Astrocyte (in vitro differentiated cells and primary cell): ENCODE data around the gene CREB3L4. TPM values are rescaled to one million over a fixed set of nuclear protein-coding genes. Genes with fewer than 3 reads are reported as not detected.

Experiments
- DNase-seq: peaks from one replicate; pipeline ENCODE4 v3.0.0-alpha.2; 2010; ENCODE audit warnings: low read depth
- FAIRE-seq: peaks from 2 replicates; lab custom pipeline; 2011; peaks lifted over from hg19 to GRCh38; lab: Jason Lieb, UNC
- H2AFZ ChIP-seq: 2 replicates; pipeline ENCODE4 v1.6.0; 2012; ENCODE audit warnings: low read depth, low read length, inconsistent platforms
- H3K27ac ChIP-seq: 2 replicates; pipeline ENCODE4 v1.5.1; 2011; ENCODE audit warnings: low read depth, low read length, inconsistent platforms
- H3K27me3 ChIP-seq: 2 replicates; pipeline ENCODE4 v1.6.0; 2011; ENCODE audit warnings: low read length, inconsistent platforms; ENCODE audit not compliant: insufficient read depth
- H3K36me3 ChIP-seq: 2 replicates; pipeline ENCODE4 v1.5.1; 2011; ENCODE audit warnings: low read length, inconsistent platforms; ENCODE audit not compliant: insufficient read depth
- H3K4me1 ChIP-seq: 2 replicates; pipeline ENCODE4 v1.5.1; 2011; ENCODE audit warnings: low read length, inconsistent platforms; ENCODE audit not compliant: insufficient read depth
- H3K4me2 ChIP-seq: 2 replicates; pipeline ENCODE4 v1.6.0; 2012; ENCODE audit warnings: low read length, inconsistent platforms
- H3K4me3 ChIP-seq: 2 replicates; pipeline ENCODE4 v1.5.1; 2011; ENCODE audit warnings: low read depth, mild to moderate bottlenecking, low read length, inconsistent platforms; ENCODE audit not compliant: insufficient read depth
- H3K79me2 ChIP-seq: 2 replicates; pipeline ENCODE4 v1.6.0; 2012; ENCODE audit warnings: mild to moderate bottlenecking, low read length, inconsistent platforms; ENCODE audit not compliant: insufficient read depth
- H3K9ac ChIP-seq: 2 replicates; pipeline ENCODE4 v1.6.0; 2012; ENCODE audit warnings: mild to moderate bottlenecking, low read length, inconsistent platforms
- H3K9me3 ChIP-seq: 2 replicates; pipeline ENCODE4 v1.5.1; 2012; ENCODE audit warnings: low read depth, mild to moderate bottlenecking, low read length, inconsistent platforms; ENCODE audit not compliant: insufficient read depth
- H4K20me1 ChIP-seq: 2 replicates; pipeline ENCODE4 v1.6.0; 2012; ENCODE audit warnings: low read length, inconsistent platforms; ENCODE audit not compliant: insufficient read depth
- H3K27ac Mint-ChIP-seq: one replicate; pipeline ENCODE4 v1.8.0; 2021; ENCODE audit warnings: mild to moderate bottlenecking, mixed read lengths; ENCODE audit not compliant: unreplicated experiment
- H3K27me3 Mint-ChIP-seq: one replicate; pipeline ENCODE4 v1.8.0; 2021; ENCODE audit warnings: low read depth, mixed read lengths; ENCODE audit not compliant: unreplicated experiment
- H3K36me3 Mint-ChIP-seq: one replicate; pipeline ENCODE4 v1.8.0; 2021; ENCODE audit warnings: low read depth, mixed read lengths; ENCODE audit not compliant: unreplicated experiment
- H3K4me1 Mint-ChIP-seq: one replicate; pipeline ENCODE4 v1.8.0; 2021; ENCODE audit warnings: low read depth, mixed read lengths; ENCODE audit not compliant: unreplicated experiment
- H3K4me3 Mint-ChIP-seq: one replicate; pipeline ENCODE4 v1.8.0; 2021; ENCODE audit warnings: mild to moderate bottlenecking, moderate library complexity, mixed read lengths; ENCODE audit not compliant: unreplicated experiment
- H3K9me3 Mint-ChIP-seq: one replicate; pipeline ENCODE4 v1.8.0; 2021; ENCODE audit warnings: mild to moderate bottlenecking, mixed read lengths; ENCODE audit not compliant: unreplicated experiment
- CTCF ChIP-seq: IDR thresholded peaks from 2 replicates; pipeline ENCODE4 v1.5.1; 2011; ENCODE audit warnings: low read depth, mild to moderate bottlenecking, inconsistent platforms, low read length, moderate library complexity; ENCODE audit not compliant: insufficient read depth
- EZH2 ChIP-seq: IDR thresholded peaks from 2 replicates; pipeline ENCODE4 v1.6.1; 2012; ENCODE audit warnings: mild to moderate bottlenecking, low read length, inconsistent platforms; ENCODE audit not compliant: insufficient read depth
- total RNA-seq: library from RNA; stranded (reverse); gene quantifications from 2 replicates; pipeline ENCODE4 v1.2.1, GENCODE V29; 2021

Gene CREB3L4
- total RNA-seq, 1 donor from 2014 or later = 5.3 TPM

GRCh38 chr1:153922076-153922971, 45.4 kb upstream of the CREB3L4 start:
- H4K20me1 ChIP-seq = peaks cover 47% of the 10 kb centered on the region
- peak overlapping the region; percentile 71 for H3K27ac ChIP-seq
- Mint-ChIP-seq H3K27ac (peak overlapping the region; percentile 80), H3K9me3 (no peaks in the 10 kb centered on the region), H3K4me3 (peak overlapping the region; percentile 95), H3K4me1 (peaks cover 28% of the 10 kb centered on the region), H3K36me3 (no peaks in the 10 kb centered on the region), H3K27me3 (no peaks in the 10 kb centered on the region)
- H3K79me2 ChIP-seq = peaks cover 48% of the 10 kb centered on the region
- H3K36me3 ChIP-seq = no peaks in the 10 kb centered on the region
- peak overlapping the region; percentile 89 for H3K4me2 ChIP-seq
- H3K4me1 ChIP-seq = peaks cover 31% of the 10 kb centered on the region
- peak overlapping the region; percentile 80 for H3K9ac ChIP-seq
- DNase-seq (no peak), FAIRE-seq (no peak)
- no peaks in the 10 kb centered on the region for H3K9me3 ChIP-seq
- TF ChIP-seq CTCF (no peak), EZH2 (no peak)
- peak overlapping the region; percentile 58 for H2AFZ ChIP-seq
- H3K4me3 ChIP-seq = peak overlapping the region; percentile 71
- H3K27me3 ChIP-seq = no peaks in the 10 kb centered on the region

GRCh38 chr1:153922972-153923925, 44.5 kb upstream of the CREB3L4 start, which contains the start of gene GATAD2B:
Gene GATAD2B, minus strand, starts transcription at chr1:153922972. Its CDS starts 94,625 bp downstream, at chr1:153828347.
- peak; percentile 100 for DNase-seq
- Mint-ChIP-seq H3K4me3 (peak within 1 kb of the TSS; percentile 95), H3K4me1 (peaks cover 27% of the 10 kb centered on the region), H3K27ac (peak within 1 kb of the TSS; percentile 98), H3K36me3 (no peaks in the 10 kb centered on the region), H3K27me3 (no peaks in the 10 kb centered on the region), H3K9me3 (no peaks in the 10 kb centered on the region)
- H2AFZ ChIP-seq = peak within 1 kb of the TSS; percentile 85
- TF ChIP-seq EZH2 (no peak), CTCF (no peak)
- H3K36me3 ChIP-seq = no peaks in the 10 kb centered on the region
- peaks cover 38% of the 10 kb centered on the region for H4K20me1 ChIP-seq
- peak within 1 kb of the TSS; percentile 92 for H3K4me2 ChIP-seq
- peak within 1 kb of the TSS; percentile 85 for H3K9ac ChIP-seq
- peaks cover 31% of the 10 kb centered on the region for H3K4me1 ChIP-seq
- H3K27me3 ChIP-seq = no peaks in the 10 kb centered on the region
- H3K4me3 ChIP-seq = peak within 1 kb of the TSS; percentile 81
- FAIRE-seq = no peak
- H3K79me2 ChIP-seq = peaks cover 39% of the 10 kb centered on the region
- H3K9me3 ChIP-seq = no peaks in the 10 kb centered on the region
- peak within 1 kb of the TSS; percentile 77 for H3K27ac ChIP-seq
